Amniotic stem cell (primary cell): ENCODE data around the gene CYB5RL.
"Not testable (repeated sequence)": the region's sequence is repeated elsewhere in the genome, so short reads cannot be mapped to it uniquely, and the experiment has no call there.

ENCODE experiments used
- DNase-seq: peaks from one replicate; lab custom pipeline; 2025; lab: John Stamatoyannopoulos, UW

CYB5RL gene

DNA sequence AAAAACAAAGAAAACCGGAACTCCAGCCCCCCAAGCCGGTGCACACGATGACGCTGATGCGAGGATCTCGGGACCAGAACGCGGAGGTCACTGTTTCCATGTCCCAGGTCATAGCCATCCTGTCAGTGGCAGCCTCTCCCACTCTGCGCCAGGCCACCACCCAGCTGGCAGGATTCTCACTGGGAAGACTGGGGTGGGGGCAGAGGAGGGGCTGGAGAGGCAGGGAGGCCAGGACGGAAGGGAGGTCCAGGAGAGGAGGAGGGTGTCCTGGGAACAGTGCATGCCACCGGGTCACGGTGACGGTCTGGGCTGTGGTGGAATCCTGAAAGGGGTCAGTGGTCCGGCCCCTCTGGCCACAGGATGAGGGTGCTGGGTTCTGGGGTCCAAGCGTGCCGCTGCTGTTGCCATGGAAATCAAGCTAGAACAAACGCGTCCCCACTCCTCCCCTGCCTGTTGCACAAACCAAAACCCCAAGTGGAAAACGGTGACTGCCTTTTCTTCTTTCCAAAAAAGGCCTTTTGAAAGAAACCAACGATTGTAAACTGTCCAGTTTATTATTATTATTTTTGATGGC lies 26.2 kb upstream of the CYB5RL start:
- DNase-seq: no peak

DNA sequence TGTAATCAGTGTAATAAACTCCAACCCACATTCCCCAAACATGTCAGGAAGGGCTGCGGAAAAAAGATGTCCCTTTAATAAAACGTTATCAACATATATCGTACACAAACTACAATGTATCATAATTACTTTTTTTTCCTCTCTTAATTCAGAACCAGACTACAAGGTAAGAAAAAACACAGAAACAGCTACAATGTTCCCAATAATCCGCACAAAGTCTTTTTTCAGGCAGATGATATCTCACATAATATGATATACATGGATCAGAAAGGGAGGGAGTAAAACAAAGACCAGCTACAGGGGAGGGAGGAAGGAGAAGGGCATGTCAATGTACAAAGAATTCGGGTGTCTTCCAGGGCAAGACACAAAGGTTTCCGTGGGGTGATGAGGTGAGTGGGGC lies 25.5 kb upstream of the CYB5RL start:
- DNase-seq: no peak

DNA sequence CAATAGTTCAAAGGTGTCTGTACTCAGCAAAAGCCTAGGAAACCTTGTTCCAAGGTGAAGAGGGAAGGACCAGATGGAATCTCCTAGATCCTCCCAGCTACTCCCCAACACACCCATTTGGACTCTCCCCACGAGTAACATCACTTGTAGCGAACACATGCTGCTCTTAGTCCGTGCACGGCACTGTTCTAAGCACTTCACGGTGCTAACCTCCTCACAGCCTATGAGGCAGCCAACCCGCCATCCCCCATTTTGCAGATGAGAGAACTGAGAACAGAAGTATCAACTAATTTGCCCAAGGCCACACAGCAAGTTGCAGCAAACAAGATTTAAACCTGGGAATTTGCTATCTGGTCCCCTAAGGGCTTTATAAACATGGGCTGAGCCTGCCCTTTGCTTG lies 24.4 kb upstream of the CYB5RL start:
- no peak for DNase-seq

DNA sequence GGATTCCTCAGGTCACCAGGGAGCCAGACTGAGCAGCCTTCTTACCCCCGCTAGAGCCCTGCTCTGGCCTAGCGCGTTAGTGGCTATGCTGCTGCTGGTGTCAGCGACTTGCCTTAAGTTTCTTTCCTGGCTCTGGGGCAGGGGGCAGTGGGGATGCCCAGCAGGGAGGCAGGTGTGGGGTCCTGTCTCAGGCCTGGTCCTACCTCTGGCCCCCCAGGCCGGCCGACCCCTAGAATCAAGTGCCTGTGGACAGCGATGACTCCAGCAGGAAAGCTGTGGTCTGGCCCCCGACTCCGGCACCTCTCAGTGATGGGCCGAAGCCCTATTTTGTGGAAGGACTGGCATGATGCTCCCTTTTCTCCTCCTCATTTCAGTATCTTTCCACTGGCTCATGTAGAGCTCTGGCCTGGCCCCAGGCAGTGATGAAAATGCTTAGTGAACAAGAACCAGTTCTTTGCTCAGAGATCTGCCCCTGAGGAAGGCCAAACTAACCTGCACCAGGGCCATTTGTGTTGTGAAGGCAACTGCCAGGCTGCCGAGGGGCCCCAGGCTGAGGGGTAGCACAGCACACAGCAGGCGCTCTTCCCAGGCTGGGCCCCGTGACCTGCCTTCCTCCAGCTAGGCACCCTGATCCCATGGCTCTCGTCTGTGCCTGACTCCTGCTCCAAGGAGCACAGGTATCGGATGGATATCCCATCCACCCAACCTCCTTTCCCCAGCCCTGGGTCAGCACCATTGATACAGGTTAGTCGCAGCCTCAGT lies 23.8 kb upstream of the CYB5RL start:
- DNase-seq: no peak

DNA sequence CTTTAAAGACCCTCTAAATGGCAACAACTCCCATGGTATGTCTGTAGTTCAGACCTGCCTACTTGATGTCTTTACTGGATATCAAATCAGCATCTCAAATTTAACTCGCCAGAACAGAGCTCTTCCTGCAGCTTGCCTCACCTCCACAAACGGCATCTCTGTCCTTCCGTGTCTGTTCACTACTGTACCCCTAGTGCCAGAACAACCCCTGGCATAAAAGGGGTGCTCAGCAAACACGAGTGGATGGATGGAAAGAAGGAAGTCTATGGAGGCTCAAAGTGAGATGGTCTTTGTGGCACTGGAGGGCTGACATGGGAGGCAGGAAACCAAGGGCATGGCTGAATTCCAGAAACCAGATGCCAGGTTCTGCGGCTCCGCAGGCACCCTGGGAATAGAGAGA lies 22.9 kb upstream of the CYB5RL start:
- DNase-seq: no peak

DNA sequence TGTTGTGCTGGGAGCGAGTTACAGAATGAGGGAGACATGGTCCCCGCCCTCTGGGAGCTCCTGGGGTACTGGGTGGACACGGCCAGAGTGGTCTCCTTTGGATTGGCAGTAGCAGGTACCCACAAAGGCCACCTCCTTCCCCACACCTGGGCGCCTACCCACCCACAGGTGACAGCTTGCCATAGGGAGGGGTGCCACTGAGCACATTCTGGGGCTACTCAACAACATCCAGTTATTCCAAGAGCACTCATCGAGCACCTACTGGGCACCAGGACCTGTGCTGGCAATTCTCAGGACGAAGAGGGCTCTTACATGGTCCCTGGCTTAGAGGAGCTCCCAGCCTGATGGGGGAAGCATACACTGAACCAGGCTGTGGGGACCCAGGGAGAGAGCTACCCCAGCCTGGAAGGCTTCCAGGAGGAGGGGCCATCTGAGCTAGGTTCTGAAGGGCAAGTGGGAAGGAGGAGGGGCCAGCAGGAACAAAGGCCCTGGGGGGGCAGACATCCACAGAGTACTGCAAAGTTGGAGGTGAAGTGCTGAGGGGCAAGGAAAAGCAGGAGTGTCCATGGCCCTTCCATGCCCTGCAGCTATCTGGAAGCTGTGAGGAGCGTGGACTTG lies 22.1 kb upstream of the CYB5RL start:
- no peak for DNase-seq

DNA sequence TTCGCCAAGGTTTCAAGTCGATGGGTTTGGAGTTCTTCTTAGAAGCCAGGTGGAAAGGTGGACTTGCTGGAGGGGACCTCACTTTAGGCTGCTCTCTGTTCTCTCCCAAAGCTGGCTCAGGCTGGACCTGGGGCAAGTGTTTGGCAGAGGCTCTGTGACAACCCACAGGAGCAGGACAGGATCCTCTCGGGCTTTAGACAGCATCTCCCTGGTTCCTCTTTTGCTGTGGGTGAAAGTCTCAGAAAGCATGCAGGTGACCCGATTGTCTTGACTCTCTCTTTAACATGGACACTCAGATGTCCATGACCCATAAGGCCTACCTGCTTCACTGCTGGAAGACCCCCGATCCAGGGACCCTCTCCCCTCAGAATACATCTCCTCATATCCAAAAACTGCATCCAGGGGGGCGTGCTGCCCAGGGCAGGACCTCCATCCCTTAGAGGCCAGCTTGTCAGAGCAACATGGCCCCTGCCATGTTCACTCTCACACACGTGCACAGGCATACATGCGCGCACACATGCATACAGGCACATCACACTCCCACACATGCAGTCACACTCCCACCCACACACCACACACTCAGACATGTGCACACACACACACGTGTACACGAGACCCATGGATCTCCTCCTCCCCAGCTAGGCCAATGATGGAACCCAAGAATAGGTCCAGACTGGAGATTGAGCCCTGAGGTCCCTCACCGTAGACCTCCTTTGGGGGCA lies 21.4 kb upstream of the CYB5RL start:
- no peak for DNase-seq

DNA sequence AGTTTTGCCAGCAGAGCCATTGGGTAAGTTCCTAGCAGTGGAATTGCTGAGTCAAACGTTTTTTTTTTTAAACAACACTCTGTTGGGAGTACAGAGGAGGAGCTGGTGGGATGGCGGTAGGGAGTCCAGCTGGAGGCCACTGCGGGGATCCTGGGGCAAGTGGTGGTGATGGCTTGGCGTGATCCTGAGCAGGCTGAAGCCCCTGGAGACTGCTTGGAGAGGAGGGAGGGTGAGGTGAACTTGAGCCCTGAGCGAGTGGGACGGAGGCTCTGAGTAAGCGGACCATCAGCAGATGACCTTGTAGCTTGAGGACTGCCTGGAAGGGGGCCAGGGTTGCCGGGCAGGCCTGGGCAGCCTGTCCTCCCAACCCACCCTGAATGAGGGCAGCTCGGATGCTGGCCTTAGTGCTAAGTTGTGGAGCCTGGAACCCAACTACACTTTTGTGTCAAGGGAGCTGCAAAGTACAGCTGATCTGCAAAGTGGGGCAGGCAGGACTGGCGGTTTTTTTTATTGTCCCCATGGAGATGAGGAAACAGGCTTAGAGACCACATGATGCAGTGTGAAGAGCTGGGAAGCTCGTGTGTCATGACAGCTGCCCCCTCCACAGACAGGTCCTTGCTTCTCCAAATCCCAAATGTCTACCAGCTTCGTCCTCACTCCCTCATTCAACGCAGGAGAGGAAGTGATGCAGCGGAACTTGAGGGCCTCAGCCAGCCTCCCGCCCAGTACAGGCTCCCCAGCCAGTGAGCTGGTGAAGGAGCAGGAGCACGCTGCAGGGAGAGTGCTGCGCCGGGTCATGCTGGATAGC lies 20.4 kb upstream of the CYB5RL start:
- no peak for DNase-seq

DNA sequence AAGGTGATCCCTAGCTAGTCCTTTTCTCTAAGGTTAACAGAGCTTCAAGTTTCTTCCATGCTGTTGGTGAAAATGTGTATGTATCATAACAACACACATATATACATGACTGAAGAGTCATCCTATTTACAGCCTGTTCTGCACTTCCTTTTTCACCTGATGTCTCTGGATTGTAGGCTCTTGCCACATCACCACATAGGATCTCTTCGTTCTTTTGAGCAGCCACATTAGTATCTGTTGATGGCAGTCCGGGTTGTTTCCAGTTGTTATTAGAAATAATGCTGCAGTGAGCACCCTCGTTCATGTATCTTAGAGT lies 19.8 kb upstream of the CYB5RL start:
- DNase-seq: no peak

DNA sequence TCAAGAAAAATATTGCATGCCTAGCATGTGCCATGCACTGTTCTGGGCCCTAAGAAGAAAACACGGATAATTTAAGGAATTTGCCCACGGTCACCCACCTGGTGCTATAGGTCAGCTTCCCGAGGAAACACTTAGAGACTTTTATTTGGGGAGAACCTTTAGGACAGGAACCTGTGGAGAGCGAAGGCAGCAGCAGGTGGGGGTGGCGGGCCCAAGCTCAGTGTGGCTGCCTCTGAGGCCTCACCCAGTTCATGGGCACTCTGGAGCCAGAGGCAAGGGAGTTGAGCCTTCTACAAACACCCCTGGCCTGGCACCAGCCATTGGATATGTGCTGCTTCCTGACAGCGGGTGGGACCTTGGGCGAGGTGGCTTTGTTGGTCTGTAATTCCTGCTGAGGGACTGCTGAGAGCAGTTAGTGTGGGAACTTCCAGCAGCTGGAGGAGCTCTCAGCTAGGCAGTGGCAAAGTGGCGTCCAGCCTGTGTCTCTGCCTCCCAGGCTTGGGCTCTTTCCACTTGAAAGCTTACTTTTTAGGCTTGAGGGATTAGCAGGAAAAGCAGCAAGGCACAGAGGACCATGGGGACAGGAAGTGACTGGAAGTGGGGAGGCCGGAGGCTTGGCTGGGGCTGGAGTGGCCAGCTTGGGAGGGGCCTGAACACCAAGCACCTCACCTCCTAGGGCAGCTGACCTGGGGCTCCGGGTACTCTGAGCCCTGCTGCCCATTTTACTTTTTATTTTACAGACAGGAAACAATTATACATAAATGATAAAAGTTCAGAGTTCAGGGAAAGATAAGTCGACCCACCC lies 19.3 kb upstream of the CYB5RL start:
- DNase-seq: no peak

DNA sequence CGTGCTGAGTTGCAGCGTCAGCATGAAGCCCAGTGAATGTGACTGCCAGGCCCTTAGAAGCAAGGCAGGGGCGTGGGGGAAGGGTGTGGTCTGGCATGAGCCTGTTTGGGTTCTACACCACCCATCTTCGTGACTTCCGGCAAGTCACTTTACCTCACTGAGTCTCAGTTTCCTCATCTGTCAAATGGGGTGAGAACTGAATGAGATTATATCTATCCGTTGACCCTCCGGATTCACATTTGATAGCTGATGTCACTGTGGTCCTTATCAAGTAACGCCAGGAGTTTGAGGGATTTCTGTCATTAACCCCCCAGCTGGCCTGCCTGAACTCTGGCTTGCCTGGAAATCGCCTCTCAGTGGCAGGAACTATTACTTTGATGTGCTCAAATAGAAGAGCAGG lies 15.7 kb upstream of the CYB5RL start:
- no peak for DNase-seq

DNA sequence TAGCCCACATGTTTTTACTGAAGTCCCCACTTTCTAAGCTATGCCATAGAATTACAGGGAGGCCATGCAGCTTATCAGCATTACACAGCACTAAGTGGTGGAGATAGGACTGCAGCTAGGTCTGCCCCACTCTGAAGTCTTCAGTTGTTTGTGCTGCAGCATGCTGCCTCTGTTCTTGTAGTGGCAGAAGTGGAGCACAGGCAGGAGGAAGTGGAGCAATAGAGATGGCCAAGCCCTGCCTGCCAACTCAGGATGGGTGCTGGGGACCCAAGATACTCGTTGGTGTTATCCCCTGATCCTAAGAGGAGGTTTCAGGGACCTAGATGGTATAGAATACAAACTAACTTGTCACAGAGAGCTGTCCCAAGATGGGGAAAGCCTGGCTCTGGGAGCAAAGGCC lies 13.0 kb upstream of the CYB5RL start:
- no peak for DNase-seq

DNA sequence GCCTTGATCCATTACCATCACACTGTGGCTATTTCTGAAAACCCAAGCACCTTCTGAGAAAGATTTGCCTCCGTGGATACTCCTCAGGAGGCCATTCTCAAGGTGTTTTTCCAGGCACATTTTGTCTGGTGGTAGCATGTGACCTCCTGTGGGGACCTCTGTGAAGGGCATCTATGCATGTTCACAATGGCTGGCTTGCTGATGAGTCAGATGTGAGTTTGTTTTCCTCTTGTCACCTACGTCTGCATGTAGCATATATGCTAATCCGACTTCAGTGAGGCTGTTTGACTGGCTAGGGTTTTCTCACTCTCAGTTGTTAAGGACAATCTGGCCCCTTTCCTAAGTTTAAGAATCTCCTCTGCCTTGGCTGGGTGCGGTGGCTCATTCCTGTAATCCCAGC lies 8.1 kb upstream of the CYB5RL start:
- not testable (repeated sequence) for DNase-seq

DNA sequence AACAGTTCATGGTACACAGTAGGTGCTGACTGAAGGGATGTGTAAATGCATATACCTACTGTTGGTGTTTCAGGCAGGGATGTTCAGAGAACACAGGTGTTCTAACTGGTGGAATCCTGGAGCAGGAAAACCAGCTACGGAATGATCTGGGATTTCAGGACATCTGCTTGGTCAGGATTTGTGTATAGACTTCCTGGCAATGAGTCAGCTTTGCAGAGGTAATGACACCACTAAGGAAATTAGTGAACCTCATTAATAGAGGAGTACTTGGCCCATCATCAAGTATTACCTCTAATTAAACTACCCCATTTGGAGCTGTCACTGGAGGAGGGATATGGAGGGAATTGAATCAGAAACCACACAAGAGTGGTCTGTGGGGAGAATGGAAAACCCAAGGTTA lies 7.5 kb upstream of the CYB5RL start:
- no peak for DNase-seq

DNA sequence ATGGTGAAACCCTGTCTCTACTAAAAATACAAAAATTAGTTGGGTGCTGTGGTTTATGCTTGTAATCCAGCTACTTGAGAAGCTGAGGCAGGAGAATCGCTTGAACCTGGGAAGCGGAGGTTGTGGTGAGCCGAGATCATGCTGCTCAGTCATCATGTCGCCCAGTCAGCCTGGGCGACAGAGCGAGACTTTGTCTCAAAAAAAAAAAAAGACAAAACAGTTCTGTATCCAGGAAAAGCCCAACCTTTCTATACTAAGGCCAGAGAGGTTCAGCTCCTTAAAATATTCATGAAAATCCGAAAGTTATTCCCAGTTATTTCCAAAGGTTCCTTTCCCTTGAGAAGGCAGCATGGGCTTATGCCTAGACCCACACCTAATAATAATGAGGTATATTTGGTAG lies 4.4 kb upstream of the CYB5RL start:
- DNase-seq: no peak

DNA sequence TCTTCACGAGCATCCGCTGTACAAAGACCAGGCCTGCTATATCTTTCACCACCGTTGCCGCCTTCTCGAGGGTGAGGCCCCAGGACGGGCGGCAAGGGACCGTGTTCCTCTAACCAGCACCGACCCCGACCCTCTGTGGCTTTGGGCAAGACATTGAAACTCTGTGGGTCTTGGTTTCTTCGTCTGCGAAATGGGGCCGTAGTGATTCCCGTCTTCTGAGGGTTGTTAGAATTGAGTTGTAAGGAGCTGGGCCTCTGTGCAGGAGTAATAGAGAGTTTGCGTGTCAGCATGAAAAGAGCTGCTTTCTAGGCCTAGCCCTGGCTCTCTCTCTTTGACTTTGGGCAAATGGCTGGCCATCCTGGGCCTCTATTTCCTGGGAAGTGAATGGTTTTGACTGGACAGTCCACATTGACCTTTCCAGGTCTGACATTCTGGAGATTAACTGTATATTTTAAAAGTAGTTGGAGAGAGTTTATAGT lies 728 bp upstream of the CYB5RL start:
- no peak for DNase-seq

DNA sequence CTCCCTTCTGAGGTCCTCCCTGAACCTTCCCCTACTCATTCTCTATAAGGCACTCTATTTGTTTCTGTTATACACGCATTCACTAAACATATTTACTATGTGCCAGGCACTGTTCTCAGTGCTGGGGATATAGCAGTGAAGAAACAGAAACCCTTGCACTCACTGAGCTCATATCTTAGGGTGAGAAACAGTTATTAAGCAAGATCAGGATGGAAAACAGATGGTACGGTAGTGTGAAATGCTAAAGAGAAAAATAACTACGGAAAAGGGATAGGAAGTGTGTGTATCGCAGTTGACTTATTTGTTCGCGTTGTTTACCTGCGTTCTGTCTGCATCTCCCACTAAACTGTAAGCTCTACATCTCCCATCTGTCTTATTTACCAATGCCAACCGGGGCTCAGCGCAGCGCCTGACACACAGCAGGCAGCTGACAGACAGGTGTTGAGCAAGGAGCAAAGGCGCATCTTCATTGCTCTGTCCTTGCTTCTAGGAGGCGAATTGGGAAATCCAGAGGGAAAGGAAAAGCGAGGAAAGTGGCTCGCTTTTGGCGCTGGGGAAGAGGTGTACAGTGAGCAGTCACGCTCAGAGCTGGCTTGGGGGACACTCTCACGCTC lies 572 bp downstream of the CYB5RL start:
- DNase-seq: no peak

DNA sequence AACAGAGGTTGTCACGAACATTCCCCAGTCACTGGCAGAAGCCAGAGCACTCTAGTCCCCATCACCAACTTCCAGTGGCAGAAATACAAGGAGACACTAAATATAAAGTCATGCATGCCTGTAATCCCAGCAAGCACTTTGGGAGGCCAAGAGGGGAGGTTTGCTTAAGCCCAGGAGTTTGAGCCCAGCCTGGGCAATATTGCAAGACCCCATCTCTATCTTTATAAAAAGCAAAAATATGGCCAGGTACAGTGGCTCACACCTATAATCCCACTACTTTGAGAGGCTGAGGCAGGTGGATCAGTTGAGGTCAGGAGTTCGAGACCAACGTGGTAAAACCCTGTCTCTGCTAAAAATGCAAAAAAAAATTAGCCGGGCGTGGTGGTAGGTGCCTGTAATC lies 6.4 kb downstream of the CYB5RL start:
- DNase-seq: no peak

DNA sequence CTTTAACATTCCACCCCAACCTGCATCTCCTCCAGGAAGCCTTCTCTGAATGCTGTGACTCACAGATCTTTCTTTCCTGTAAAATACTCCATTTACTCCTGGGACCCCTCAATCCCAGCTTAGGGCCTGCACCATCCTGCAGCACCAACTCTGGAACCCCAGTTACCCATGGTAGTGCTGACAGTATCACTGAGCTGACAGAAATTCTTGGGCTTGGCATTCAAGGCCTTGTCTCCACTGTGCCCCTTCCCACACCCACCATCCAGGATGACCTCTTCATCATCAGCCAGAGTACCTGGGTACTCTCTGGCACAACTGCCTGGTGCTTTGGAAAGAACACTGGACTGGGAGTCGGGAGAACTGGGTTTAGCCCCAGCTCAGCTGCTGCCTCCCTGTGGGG lies 8.3 kb downstream of the CYB5RL start:
- DNase-seq: no peak

DNA sequence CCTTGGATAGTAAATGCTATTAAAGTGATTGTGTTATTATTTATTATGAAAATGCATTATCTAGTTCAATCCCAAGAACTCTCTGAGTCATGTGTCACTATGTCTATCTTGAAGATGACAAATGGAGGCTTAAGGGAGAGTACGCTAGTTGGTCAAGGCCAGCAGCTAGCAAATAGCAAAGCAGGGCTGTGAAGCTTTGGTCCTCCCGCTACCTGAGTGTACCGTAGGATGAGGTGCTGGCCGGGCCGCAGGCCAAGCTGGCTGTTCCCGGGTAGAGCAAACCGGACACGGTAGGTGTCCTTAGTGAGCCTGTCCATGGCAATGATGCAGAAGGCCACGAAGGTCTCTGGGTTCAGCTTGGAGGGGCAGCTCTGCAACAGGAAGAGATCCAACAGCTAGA lies 9.3 kb downstream of the CYB5RL start:
- no peak for DNase-seq

DNA sequence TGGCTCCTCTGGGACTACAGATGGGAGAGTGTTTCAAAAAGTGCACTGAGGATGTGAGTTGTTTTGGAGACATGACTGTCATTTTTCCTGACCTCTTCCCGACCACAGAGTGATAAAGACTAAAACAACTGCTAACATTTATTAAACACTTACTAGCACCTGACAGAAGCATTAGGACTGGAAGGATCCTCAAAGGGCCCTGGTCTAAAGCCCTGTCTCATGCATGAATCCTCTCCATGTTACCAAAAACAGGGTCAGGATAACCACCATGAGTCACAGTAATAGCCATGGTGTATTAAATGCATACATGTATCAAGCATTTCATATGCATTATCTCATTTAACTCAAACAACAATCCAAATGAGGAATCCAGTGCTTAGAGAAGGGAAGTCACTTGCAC lies 11.5 kb downstream of the CYB5RL start:
- DNase-seq: no peak
